DMS53 (cell line): ENCODE results near the gene MAML3.
"Not testable (repeated sequence)": the region's sequence is repeated elsewhere in the genome, so short reads cannot be mapped to it uniquely, and the experiment has no call there.

Experiments
- DNase-seq: peaks from one replicate; lab custom pipeline; 2025; lab: John Stamatoyannopoulos, UW

The MAML3 gene

DNA sequence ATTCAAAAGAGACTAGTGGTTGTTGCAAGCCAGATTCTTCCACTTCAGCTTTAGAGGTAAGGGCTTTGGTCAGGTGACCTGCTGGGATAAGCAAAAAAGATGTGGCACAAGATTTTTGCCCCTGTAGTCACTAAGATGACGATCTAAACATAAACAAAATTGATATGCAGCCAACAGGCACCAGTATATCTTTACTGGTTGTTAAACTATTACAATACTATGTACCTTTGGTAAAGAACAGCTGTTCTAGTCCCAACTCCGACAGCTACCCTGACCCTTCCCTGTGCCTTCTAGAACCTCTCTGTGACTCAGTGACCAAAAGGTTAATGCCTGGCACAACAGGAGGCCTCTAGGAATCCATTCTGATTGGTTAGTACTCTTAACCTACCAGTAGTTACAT lies 428.7 kb downstream of the MAML3 start:
- no peak for DNase-seq

DNA sequence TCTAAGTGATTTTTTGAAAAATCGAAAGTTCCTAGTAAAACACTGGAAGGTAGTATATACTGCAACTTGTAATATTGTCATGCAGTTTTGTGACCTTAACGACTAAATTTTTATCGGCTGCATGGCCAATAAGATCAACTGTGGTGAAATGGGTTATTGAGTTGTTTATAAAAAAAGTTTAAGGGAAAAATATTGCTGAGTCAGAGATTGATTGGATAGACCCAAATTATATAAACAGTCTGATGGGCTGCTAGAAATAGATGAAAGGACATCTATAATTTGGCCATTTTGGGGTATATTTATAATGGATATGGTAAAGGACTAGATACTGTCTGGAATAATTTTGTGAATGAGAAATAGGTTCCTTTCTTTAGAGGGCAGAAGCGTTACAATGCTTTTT lies 432.2 kb downstream of the MAML3 start:
- DNase-seq = no peak

DNA sequence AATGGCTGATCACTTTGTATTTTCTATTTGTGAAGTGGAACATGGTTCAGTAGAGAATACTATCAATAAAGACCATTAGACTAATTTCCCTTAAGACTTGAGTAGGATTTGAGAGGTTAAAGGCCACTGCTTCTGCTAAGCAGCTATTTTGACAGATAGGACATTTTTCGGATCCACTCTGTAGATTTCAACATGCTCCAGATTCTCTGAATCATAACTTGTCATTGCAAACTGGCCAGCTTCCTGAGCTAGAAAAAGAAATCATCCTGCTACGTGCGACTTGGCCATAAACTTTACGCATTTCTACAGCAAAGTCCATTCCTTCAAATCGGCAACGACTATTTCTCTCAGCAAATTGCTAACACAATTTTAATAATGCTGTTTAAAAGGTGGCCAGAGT lies 433.2 kb downstream of the MAML3 start:
- DNase-seq = no peak

DNA sequence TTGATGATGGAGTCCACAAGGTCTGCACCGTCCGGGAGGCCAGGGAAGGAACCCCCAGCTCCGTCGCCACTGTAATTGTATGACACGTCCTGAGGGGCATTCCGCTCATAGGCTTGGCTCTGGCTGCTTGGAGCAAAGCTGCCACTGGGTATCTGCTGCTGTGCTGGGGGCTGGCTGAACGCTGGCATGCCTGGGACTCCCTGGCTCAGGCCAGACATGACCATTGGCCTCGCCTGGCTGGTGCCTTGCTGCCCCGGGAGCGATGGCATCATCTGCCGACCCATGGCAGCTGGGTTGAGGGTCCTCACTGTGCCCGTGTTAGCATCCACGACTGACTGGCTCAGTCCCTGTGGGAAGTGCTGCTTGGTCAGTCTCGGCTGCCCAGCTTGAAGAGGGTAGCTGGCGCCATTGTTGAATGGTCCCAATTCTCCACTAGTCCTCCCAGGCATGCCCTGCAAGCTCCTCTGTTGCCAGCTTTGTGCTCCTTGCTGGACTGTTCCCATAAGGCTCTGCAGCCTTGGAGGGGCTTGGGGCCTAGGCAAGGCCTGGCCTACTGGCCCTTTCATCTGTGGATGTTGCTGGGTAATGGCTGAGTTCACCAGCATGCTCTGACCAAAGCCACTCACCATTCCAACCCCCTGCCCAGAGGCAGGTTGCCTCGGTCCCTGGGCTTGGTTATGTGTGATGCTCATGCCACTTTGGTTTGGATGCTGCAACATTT lies 434.4 kb downstream of the MAML3 start:
- DNase-seq = no peak

DNA sequence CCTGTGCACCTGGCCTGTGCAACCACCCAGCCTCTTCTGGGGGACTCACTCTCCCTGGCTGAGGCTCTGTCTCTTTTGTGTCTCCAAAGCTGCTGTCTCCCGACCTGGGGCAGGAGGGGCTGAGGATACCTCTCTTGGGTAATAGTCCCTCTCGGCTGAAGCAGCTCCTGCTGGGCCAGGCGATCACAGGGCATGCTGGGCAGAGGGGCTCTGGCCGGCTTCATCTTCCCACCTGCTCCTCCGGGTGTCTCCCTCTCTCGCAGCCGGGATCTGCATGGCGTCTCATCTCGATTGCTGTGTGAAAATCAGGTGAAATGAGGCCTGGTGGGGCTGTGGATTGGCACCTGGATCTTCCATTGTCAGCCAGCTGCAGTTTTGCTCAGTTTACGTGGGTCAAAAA lies 435.2 kb downstream of the MAML3 start:
- no peak for DNase-seq

DNA sequence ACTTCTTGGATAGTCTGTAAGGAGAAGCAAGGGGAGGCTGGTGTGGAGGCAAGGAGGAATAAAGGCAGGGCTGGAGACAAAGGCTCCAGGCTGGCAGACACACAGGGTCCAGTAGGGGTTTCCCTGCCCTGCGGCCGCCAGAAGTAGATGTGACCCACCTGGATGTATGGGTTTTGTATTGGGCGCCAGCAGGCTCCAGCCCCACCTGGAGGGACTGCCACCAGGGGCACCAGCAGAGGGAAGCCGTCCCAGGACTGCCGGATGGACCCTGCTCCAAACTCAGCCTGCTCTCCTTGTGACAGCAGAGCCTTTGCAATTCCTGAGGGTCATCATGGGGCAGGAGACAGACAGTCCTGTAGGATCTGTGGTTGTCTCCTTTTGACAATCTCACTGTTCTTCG lies 435.6 kb downstream of the MAML3 start:
- DNase-seq = no peak

DNA sequence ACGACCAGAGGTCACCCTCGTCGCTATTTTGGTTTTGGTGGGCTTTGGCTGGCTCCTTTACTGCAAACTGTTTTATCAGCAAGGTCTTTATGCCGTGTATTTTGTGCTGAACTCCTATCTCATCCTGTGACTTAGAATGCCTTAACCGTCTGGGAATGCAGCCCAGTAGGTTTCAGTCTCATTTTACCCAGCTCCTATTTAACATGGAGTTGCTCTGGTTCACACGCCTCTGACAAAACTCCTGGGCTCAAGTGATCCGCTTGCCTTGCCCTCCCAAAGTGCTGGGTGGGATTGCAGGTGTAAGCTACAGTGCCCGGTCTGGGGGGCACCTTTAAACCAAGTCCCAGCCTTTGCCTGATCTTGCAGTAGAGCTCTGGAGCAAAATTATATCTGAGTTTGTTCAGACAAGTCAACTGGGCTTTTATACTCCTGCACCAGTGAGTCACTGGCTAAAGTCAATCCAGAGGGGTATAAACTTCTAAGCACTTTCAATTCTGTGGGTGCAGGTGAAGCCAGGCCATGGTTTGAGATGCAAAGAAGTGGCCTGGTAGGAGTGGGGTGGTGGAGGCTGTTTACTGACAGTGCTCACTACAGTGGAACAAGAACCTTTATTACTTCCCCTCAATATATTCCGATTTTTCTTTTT lies 438.1 kb downstream of the MAML3 start:
- DNase-seq = no peak

DNA sequence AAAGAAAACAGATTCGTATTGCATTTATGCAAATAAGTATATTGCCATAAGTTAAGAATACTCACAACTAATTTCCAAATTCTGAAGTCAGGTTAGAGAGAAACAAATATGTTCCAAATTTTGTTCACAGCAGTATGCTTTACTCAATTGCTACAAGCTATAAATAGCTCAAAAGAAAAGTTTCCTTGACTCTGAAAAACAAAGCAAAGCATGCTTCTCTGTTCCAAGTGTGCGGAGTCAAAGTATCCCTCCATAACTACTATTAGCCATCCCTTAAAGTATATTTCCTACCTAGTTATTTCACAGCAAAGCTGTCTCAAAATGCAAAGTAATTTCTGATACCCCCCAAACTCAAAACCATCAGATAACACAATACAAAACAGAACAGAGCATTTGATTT lies 441.1 kb downstream of the MAML3 start:
- DNase-seq = no peak

DNA sequence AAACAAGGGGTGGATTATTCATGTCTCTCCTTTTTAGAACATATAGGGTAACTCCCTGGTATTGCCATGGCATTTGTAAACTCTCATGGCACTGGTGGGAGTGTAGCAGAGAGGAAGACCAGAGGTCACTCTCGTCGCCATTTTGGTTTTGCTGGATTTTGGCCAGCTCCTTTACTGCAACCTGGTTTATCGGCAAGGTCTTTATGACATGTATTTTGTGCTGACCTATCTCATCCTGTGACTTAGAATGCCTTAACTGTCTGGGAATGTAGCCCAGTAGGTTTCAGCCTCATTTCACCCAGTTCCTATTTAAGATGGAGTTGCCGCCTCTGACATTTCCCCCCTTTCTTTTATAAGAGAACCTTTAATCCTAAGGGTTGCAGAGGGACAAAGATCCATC lies 442.5 kb downstream of the MAML3 start:
- DNase-seq = no peak

DNA sequence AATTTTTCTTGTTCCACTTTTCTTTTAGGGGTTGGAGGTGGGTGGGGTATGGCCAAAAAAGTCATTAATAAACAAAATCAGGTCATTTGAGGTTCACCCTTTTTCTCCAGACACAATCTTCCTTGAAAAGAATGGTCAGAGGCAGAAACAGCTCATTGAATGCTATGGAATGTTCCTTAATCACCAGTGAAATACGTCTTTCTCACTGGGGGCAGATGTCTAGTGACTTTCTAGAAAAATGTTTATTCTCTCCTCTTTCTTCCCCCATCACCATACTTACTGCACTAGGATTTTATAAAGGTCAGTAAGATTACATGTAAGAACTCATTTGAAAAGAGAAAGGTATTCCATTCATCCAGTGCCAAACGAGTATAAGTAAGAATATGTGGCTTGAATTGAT lies 443.9 kb downstream of the MAML3 start:
- no peak for DNase-seq

DNA sequence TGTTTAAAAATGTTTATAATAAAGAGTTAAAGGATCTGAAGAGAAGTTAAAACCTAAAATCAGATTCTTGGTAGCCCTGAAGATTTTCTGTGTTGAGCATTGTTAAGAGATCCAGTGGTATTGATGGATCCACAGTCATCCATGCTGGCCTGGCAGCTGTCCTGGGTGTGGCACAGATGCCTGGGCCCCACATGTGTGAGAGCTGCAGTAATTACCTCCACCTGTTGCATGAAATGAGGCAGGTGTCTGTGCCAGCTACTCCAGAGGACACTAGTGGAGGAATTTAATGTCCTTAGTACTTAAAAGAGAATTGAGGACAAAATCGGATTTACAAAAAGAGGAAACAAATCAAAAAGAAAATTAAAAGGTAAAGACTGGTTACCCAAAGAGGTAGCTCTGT lies 444.3 kb downstream of the MAML3 start:
- peak; percentile 8 for DNase-seq

DNA sequence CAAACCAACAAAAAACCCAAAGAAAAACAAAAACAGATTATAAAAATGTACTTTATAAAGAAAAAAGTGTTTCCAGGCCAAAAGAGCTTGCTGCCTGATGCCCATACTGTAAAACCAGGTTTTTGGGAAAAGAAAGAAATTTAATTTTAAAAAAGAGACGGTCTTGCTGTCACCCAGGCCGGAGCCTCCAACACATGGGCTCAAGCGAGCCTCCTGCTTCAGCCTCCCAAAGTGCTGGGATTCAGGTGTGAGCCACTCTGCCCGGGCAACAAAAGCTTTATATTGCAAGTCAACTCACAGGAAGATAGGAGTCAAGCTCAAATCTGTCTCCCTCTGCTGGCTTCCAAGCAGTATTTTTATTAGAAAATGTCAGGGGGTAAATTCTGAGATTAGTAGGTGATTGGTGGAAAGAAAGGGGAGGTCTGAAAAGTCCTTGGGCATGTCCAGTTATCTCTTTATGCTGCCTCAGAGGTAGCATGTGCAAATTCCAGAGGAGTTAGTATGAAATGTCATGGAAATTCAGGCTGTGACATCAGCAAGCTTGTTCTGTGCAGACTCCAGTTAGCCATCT lies 449.0 kb downstream of the MAML3 start:
- DNase-seq = peak; percentile 49

DNA sequence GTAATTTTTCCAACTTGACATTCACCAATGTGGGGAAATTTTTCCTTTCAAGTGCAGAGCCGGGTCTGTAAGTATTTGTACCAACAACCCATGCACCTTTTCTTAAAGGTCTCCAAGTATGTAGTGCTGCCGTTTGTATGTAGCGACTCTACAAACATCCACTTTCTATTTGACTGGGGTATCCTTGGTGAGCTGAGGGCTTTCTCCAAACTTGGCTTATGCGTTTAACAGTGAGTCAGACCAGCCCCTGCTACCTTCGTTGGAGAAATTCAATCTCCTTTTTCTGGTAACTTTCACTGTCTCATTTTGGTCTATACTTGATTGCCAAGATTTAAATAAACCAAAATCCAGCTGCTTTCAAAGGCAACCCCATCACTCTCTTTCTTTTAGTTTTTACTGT lies 453.4 kb downstream of the MAML3 start:
- no peak for DNase-seq

DNA sequence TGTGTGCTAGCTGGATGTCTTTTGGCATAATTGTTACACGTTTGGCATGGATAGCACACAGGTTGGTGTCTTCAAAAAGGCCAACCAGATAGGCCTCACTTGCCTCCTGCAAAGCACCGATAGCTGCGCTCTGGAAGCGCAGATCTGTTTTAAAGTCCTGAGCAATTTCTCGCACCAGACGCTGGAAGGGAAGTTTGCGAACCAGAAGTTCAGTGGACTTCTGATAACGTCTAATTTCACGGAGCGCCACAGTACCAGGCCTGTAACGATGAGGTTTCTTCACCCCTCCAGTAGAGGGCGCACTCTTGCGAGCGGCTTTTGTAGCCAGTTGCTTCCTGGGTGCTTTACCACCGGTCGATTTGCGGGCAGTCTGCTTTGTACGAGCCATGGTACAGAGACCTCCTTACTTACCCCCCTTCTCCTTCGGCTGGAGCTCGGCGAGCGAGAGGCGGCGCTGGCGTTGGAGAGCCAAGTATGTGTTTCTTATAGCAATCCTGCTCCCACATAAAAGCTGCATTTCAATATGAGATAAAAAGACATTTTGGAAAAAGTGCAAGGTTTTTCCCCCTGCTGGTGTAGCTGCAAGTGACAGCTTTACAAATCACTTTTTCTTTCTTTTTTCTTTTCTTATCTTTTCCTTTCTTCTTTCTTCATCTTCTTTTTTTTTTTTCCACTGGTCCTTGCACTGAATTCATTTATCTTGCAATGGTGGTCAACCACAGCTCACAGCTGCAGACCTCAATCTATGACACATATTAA lies 455.6 kb downstream of the MAML3 start:
- DNase-seq = not testable (repeated sequence)

DNA sequence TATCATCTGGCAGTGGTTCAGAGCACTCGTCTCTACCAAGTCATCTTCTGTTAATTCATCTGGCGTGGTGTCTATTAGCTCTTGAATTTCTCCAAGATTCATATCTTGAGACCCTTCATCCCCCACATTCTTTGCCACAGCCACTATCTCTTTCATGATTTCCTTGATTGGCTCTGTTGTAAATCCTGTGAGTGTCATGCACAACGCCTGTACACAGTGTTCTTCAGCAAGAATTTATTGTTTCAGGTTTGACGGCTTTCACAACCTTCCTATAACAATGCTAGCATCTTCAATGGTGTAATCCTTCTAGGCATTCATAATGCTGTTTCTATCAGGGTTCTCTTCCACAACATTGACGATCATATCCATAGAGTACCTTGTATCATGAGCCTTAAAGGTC lies 457.5 kb downstream of the MAML3 start:
- no peak for DNase-seq

DNA sequence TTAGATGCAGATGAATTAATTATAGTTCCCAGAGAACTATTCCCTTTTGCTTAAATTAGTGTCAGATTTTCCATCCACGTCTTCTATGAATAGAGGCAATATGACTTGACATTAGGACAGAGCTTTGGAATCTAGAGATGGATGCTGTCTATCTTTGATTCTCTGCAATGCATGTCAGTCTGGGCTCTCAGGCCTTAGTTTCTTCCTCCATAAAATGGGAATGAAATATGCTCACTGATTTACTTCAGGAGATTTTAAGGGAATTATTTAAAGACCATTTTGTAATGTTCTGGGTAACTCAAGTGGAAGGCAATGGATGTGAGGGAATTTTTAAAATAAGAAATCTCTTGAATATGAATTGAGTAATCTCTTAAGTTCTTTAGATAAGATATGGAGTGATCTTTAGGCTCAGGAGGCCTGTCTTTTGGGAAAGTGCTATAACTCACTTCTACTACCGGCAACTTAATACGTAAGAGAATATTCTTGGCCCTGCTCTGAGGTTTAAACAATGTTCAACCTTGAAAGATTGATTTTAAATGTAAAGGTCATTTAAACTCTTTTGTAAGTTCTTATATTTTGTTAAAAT lies 459.4 kb downstream of the MAML3 start:
- no peak for DNase-seq

DNA sequence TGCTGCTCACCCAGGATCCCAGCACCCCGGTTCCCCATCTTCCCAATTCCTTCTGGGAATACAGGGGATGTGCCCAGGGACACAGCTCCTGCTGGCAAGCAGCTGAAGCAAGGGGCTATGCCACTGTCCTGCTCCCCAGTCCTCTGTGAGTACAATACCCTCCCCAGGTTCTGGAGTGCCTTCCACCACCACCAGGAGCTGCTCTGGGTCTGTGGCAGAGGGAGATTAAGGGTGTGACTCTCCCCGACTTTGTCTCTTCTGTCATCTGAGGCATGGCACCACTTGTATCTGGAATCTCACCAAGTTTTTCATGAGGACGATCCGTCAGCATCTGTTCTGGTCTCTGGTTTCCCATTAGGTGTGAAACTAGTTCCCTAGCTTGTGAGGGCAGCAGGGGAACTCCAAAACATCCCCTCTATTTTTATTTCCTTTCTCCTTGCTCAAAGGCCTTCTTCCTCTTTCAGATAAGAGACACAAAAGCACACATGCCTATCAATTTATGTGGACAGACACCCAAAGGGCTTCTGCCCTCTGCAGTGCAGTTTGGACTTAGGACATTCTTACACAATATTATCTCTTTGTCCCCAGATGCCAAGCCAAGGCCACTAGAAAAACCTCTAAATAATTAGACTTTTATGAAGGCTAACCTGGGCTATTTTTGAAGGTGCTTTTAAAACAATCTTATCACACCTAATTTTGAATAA lies 461.5 kb downstream of the MAML3 start:
- no peak for DNase-seq

DNA sequence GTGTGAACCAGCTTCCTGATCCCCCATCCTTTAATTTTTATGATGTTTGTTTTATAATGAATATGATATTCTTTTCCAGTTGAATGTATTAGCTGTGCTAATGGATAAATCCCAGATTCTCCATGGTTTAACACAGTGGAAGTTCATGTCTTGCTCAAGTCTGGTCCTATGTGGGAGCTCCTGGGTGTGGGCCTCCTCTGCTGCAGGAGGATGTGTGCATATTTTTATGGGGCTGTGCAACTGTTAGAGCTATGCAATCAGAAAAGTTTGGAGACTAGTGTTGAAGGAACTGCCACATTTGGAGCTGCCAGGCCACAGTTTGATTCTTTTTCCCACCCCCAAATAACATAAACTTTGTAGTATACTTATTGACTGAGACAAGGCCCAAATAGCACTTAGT lies 463.6 kb downstream of the MAML3 start:
- DNase-seq = no peak

DNA sequence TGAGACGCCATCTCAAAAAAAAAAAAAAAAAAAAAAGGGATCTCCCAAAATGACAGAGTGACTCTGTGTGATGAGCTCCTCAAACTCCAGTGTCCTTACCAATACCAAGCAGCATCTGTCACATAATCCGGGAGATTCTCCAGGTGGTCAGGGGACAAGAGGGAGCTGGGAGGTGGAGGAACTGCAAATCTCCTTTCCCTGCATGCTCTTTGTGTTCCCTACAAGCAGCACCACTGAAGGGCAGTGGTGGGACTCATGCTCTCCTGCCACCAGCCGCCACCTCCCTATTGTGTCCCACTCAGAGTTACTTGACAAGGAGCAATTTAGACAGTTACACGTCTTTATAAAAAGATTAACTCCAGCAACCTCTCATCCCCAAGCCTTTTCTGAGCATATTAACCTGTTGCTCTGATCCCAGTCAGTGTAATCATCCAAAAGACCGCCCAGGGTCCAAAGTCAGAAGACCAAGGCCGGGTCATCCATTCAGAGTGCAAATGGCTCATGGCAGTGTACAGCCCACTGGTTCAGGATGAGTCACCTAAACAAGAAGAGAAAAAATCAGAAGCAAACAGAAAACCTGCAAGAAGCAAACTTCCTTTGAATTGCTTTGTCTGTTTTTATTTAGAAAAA lies 464.8 kb downstream of the MAML3 start:
- DNase-seq = no peak

DNA sequence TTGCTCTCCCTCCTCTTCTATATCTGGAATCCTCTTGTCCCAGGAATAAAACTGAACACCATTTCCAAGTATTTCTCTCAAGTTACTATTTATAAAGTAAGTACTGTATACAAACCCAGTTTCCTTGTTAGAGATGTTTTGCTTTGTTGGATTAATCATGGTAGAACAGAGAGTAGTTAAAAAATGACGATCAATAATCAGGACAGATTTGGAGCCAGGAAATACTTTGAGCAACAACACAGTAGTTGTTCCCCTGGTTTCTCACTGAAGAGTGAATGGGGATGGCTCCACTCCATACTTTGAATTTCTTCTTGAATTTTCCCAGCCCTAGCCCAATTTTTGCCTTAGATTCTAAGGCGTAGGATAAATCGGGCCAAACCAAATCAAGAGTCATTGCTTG lies 467.0 kb downstream of the MAML3 start:
- DNase-seq = no peak

DNA sequence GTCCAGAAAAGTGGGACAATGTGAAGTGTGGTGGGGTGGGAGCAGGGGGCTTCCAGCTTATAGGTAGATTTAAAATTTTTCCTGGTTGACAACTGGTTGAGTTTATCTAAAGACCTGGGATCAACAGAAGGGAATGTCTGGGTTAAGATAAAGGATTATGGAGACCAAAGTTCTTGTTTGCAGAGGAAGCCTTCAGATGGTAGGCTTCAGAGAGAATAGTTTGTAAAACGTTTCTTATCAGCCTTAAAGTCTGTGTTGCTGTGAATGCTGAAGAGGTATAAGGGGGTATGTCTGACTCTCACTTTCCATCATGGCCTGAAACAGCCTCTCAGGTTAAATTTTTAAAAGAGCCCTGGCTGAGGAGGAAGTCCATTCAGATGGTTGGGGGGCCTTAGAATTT lies 467.9 kb downstream of the MAML3 start:
- DNase-seq = no peak

DNA sequence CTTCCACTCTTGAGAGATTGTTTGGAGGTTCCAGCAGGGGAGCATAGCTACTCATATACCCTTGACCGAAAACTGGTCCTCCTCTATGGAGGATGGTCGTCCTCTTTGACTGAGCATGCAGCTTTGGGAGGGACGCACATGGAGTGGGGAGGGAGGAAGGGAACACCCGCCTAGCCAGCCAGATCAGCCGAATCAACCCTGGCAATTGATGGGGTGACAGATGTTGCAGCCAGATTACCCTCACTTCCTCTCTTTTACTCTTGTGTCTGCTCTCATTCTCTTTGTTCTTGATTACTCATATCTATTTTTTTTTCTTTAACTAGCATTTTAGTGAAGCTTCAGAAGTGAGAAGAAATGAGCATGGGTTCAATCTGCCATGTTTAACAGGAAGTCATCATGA lies 468.8 kb downstream of the MAML3 start:
- no peak for DNase-seq
